Naive thymus-derived CD4-positive, alpha-beta T cell (primary cell): ENCODE measurements around the gene SMYD3. TPM values are rescaled to one million over a fixed set of nuclear protein-coding genes. Genes with fewer than 3 reads are reported as not detected.

ENCODE experiments used
- ATAC-seq: fragments of 150-1000 bp; cut with Tn5 transposase; 2 replicates; pipeline ENCODE4 v1.10.0; 2021; ENCODE audit warnings: mild to moderate bottlenecking, moderate library complexity
- CTCF ChIA-PET: fragments of 350-600 bp; sonication (Branson Sonifier 250); formaldehyde crosslinking; loops from one replicate; lab custom pipeline; 2021; ENCODE audit warnings: antibody characterized with exemption; lab: Charles Lee
- POLR2A ChIA-PET: fragments of 350-600 bp; sonication (Branson Sonifier 250); formaldehyde crosslinking; loops from one replicate; lab custom pipeline; 2021; ENCODE audit warnings: antibody characterized with exemption, inconsistent platforms; lab: Charles Lee
- DNase-seq, 9 donors: peaks; one replicate each; pipeline versions ENCODE4 v3.0.0 to v3.0.0-alpha.2; 2020 to 2022; ENCODE audit warnings: mixed read lengths in 1 of 9
- H3K27ac ChIP-seq: one replicate; pipeline ENCODE4 v1.7.0; 2013; ENCODE audit warnings: mild to moderate bottlenecking, low read depth, low read length, moderate library complexity
- H3K27me3 ChIP-seq, 2 donors: one replicate each; pipeline ENCODE4 v1.7.0; 2013; ENCODE audit warnings: low read length in 2 of 2, mild to moderate bottlenecking in 2 of 2, moderate library complexity in 2 of 2; ENCODE audit not compliant: control insufficient read depth in 2 of 2, insufficient read depth in 2 of 2
- H3K36me3 ChIP-seq, 3 experiments: 1 replicate in 2 of 3; 2 replicates in 1 of 3; pipeline ENCODE4 v1.7.0; 2013; ENCODE audit warnings: low read length in 3 of 3, mild to moderate bottlenecking in 3 of 3, moderate library complexity in 1 of 3; ENCODE audit not compliant: insufficient read depth in 3 of 3, control insufficient read depth in 2 of 3
- H3K4me1 ChIP-seq, 2 donors: one replicate each; pipeline ENCODE4 v1.7.0; 2013; ENCODE audit warnings: low read length in 2 of 2, mild to moderate bottlenecking in 2 of 2, moderate library complexity in 1 of 2; ENCODE audit not compliant: control insufficient read depth in 2 of 2, insufficient read depth in 2 of 2
- H3K4me3 ChIP-seq: 2 replicates; pipeline ENCODE4 v1.7.0; 2013; ENCODE audit warnings: mild to moderate bottlenecking, low read length
- H3K9me3 ChIP-seq, 3 experiments: 1 replicate in 2 of 3; 2 replicates in 1 of 3; pipeline ENCODE4 v1.7.0; 2013; ENCODE audit warnings: low read length in 3 of 3; ENCODE audit not compliant: control insufficient read depth in 2 of 3
- H3K27ac Mint-ChIP-seq, 9 donors: one replicate each; pipeline ENCODE4 v1.8.0; 2020 to 2022; ENCODE audit warnings: mixed read lengths in 9 of 9, mild to moderate bottlenecking in 8 of 9, moderate library complexity in 5 of 9, inconsistent platforms in 2 of 9
- H3K27me3 Mint-ChIP-seq, 5 donors: one replicate each; pipeline ENCODE4 v1.8.0; 2021 to 2022; ENCODE audit warnings: mixed read lengths in 5 of 5, mild to moderate bottlenecking in 1 of 5
- H3K36me3 Mint-ChIP-seq, 5 donors: one replicate each; pipeline ENCODE4 v1.8.0; 2020 to 2022; ENCODE audit warnings: mixed read lengths in 5 of 5, mild to moderate bottlenecking in 3 of 5, inconsistent platforms in 1 of 5
- H3K4me1 Mint-ChIP-seq, 7 donors: one replicate each; pipeline ENCODE4 v1.8.0; 2020 to 2022; ENCODE audit warnings: mixed read lengths in 7 of 7, mild to moderate bottlenecking in 3 of 7, inconsistent platforms in 1 of 7
- H3K4me3 Mint-ChIP-seq, 10 donors: one replicate each; pipeline ENCODE4 v1.8.0; 2020 to 2022; ENCODE audit warnings: mild to moderate bottlenecking in 10 of 10, mixed read lengths in 10 of 10, moderate library complexity in 6 of 10, inconsistent platforms in 2 of 10
- H3K9me3 Mint-ChIP-seq, 11 donors: one replicate each; pipeline ENCODE4 v1.8.0; 2020 to 2022; ENCODE audit warnings: mixed read lengths in 11 of 11, mild to moderate bottlenecking in 4 of 11, inconsistent platforms in 1 of 11, moderate library complexity in 1 of 11
- intact Hi-C, 2 donors: fragments of 100-400 bp; cut with micrococcal nuclease; formaldehyde crosslinking; loops; one replicate each; pipeline ENCODE4 v1.15.1; 2023
- polyA plus RNA-seq, 2 donors: library from polyadenylated mRNA; unstranded; fragments of 300-500 nt; fragmentation: Illumina TruSeq; gene quantifications; one replicate each; pipeline ENCODE4 v1.2.3, GENCODE V29; 2021
- total RNA-seq, 6 experiments: library from RNA in 5 of 6; stranded (reverse) in 5 of 6; gene quantifications; 1 replicate in 5 of 6; 2 replicates in 1 of 6; pipeline ENCODE4 v1.2.3 and lab custom pipeline; 2021 to 2026

The SMYD3 gene
- total and polyA plus RNA-seq, 7 experiments from 2014 or later = 19.5 to 28.6 (median 24.4) TPM

GRCh38 chr1:246540738-246541491 lies 33.8 kb upstream of the SMYD3 start:
- peak overlapping the region in 1 of 9 donors; percentile 43 for H3K27ac Mint-ChIP-seq

GRCh38 chr1:246537887-246538286 lies 30.8 kb upstream of the SMYD3 start:
- Mint-ChIP-seq H3K9me3 (peaks cover 0 to 4% (median 0%) of the 10 kb centered on the region in 11 donors), H3K4me3 (no peak overlapping the region), H3K36me3 (peaks cover 3 to 20% (median 10%) of the 10 kb centered on the region in 5 donors), H3K4me1 (no peaks in the 10 kb centered on the region), H3K27me3 (peaks cover 0 to 6% (median 0%) of the 10 kb centered on the region in 5 donors), H3K27ac (peak overlapping the region in 1 of 9 donors; percentile 20)
- ChIA-PET CTCF (no interaction called here), POLR2A (no interaction called here)
- Histone ChIP-seq H3K4me3 (no peak overlapping the region), H3K27ac (no peak overlapping the region), H3K27me3 (no peaks in the 10 kb centered on the region), H3K36me3 (peaks cover 4 to 22% (median 5%) of the 10 kb centered on the region in 3 experiments), H3K4me1 (no peaks in the 10 kb centered on the region), H3K9me3 (no peaks in the 10 kb centered on the region)
- ATAC-seq (no peak), DNase-seq (no peak)
- intact Hi-C loops = no loop called here

More at GRCh38 chr1:246540738-246541491, 33.8 kb upstream of the SMYD3 start:
- Histone ChIP-seq H3K4me3 (no peak overlapping the region), H3K27me3 (no peaks in the 10 kb centered on the region), H3K36me3 (peaks cover 4 to 47% (median 5%) of the 10 kb centered on the region in 3 experiments), H3K27ac (no peak overlapping the region), H3K4me1 (no peaks in the 10 kb centered on the region), H3K9me3 (no peaks in the 10 kb centered on the region)
- ATAC-seq (no peak), DNase-seq (no peak)
- POLR2A ChIA-PET = no interaction called here
- no peaks in the 10 kb centered on the region for H3K27me3 Mint-ChIP-seq
- H3K36me3 Mint-ChIP-seq = peaks cover 3 to 27% (median 18%) of the 10 kb centered on the region in 5 donors
- intact Hi-C loops = no loop called here
- no peak overlapping the region for H3K4me3 Mint-ChIP-seq
- no peaks in the 10 kb centered on the region for H3K4me1 Mint-ChIP-seq
- CTCF ChIA-PET = no interaction called here
- no peaks in the 10 kb centered on the region for H3K9me3 Mint-ChIP-seq

GRCh38 chr1:246537441-246537840 lies 30.4 kb upstream of the SMYD3 start:
- no peak for DNase-seq
- ChIA-PET POLR2A (no interaction called here), CTCF (no interaction called here)
- Histone ChIP-seq H3K9me3 (no peaks in the 10 kb centered on the region), H3K27me3 (no peaks in the 10 kb centered on the region), H3K36me3 (peaks cover 2 to 21% (median 5%) of the 10 kb centered on the region in 3 experiments), H3K4me3 (no peak overlapping the region), H3K27ac (no peak overlapping the region), H3K4me1 (no peaks in the 10 kb centered on the region)
- no peak for ATAC-seq
- Mint-ChIP-seq H3K27ac (no peak overlapping the region), H3K27me3 (peaks cover 0 to 6% (median 0%) of the 10 kb centered on the region in 5 donors), H3K4me3 (no peak overlapping the region), H3K4me1 (no peaks in the 10 kb centered on the region), H3K9me3 (peaks cover 0 to 9% (median 0%) of the 10 kb centered on the region in 11 donors), H3K36me3 (peaks cover 3 to 20% (median 10%) of the 10 kb centered on the region in 5 donors)
- intact Hi-C loops = no loop called here

- H3K4me3 ChIP-seq = no peak overlapping the region
- H3K4me1 ChIP-seq = no peaks in the 10 kb centered on the region
- CTCF ChIA-PET = no interaction called here
- Mint-ChIP-seq H3K27ac (no peak overlapping the region), H3K4me1 (no peaks in the 10 kb centered on the region), H3K4me3 (no peak overlapping the region), H3K9me3 (peaks cover 0 to 35% (median 9%) of the 10 kb centered on the region in 11 donors), H3K27me3 (peaks cover 0 to 11% (median 0%) of the 10 kb centered on the region in 5 donors), H3K36me3 (peaks cover 1 to 10% (median 7%) of the 10 kb centered on the region in 5 donors)
- no peak for ATAC-seq
- DNase-seq = no peak
- H3K27me3 ChIP-seq = no peaks in the 10 kb centered on the region
- POLR2A ChIA-PET = no interaction called here
- peaks cover 0 to 3% (median 0%) of the 10 kb centered on the region in 3 experiments for H3K36me3 ChIP-seq
- intact Hi-C loops = no loop called here
- H3K9me3 ChIP-seq = peaks cover 0 to 5% (median 0%) of the 10 kb centered on the region in 3 experiments
- H3K27ac ChIP-seq = no peak overlapping the region
Measured at GRCh38 chr1:246534114-246534513, 27.0 kb upstream of the SMYD3 start.

- CTCF ChIA-PET = no interaction called here
- Histone ChIP-seq H3K27ac (no peak overlapping the region), H3K4me1 (no peaks in the 10 kb centered on the region), H3K9me3 (peaks cover 0 to 5% (median 0%) of the 10 kb centered on the region in 3 experiments), H3K4me3 (no peak overlapping the region), H3K27me3 (no peaks in the 10 kb centered on the region), H3K36me3 (no peaks in the 10 kb centered on the region)
- Mint-ChIP-seq H3K27me3 (peaks cover 0 to 11% (median 0%) of the 10 kb centered on the region in 5 donors), H3K4me1 (no peaks in the 10 kb centered on the region), H3K36me3 (peaks cover 0 to 10% (median 1%) of the 10 kb centered on the region in 5 donors), H3K9me3 (peaks cover 0 to 39% (median 9%) of the 10 kb centered on the region in 11 donors), H3K27ac (no peak overlapping the region), H3K4me3 (no peak overlapping the region)
- POLR2A ChIA-PET = no interaction called here
- DNase-seq (no peak), ATAC-seq (no peak)
- intact Hi-C loops = loop anchor here in 1 of 2 donors (2.0 kb wide), 1 partner anchor 37 kb away; no protein-coding TSS in a partner anchor
Measured at GRCh38 chr1:246533371-246533905, 26.4 kb upstream of the SMYD3 start.

GRCh38 chr1:246532519-246532918 lies 25.4 kb upstream of the SMYD3 start:
- no peak overlapping the region for H3K27ac ChIP-seq
- H3K4me3 ChIP-seq = no peak overlapping the region
- ChIA-PET CTCF (no interaction called here), POLR2A (no interaction called here)
- ATAC-seq = no peak
- Mint-ChIP-seq H3K36me3 (peaks cover 0 to 10% (median 1%) of the 10 kb centered on the region in 5 donors), H3K27ac (no peak overlapping the region), H3K27me3 (peaks cover 0 to 11% (median 0%) of the 10 kb centered on the region in 5 donors), H3K9me3 (peaks cover 0 to 40% (median 10%) of the 10 kb centered on the region in 11 donors), H3K4me3 (no peak overlapping the region), H3K4me1 (peaks cover 0 to 7% (median under 1%) of the 10 kb centered on the region in 7 donors)
- no peak for DNase-seq
- no peaks in the 10 kb centered on the region for H3K27me3 ChIP-seq
- H3K36me3 ChIP-seq = no peaks in the 10 kb centered on the region
- peaks cover 0 to 5% (median 0%) of the 10 kb centered on the region in 3 experiments for H3K9me3 ChIP-seq
- intact Hi-C loops = loop anchor here in 1 of 2 donors (2.0 kb wide), 1 partner anchor 36 kb away; no protein-coding TSS in a partner anchor
- H3K4me1 ChIP-seq = no peaks in the 10 kb centered on the region
